GM19452 (cell line): ENCODE data around the gene SOD3.

ENCODE experiments used
- ATAC-seq: cut with Tn5 transposase; IDR thresholded peaks from one replicate; pipeline ENCODE4 v1.9.1; 2021; ENCODE audit not compliant: unreplicated experiment

SOD3 gene, protein sequence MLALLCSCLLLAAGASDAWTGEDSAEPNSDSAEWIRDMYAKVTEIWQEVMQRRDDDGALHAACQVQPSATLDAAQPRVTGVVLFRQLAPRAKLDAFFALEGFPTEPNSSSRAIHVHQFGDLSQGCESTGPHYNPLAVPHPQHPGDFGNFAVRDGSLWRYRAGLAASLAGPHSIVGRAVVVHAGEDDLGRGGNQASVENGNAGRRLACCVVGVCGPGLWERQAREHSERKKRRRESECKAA

DNA sequence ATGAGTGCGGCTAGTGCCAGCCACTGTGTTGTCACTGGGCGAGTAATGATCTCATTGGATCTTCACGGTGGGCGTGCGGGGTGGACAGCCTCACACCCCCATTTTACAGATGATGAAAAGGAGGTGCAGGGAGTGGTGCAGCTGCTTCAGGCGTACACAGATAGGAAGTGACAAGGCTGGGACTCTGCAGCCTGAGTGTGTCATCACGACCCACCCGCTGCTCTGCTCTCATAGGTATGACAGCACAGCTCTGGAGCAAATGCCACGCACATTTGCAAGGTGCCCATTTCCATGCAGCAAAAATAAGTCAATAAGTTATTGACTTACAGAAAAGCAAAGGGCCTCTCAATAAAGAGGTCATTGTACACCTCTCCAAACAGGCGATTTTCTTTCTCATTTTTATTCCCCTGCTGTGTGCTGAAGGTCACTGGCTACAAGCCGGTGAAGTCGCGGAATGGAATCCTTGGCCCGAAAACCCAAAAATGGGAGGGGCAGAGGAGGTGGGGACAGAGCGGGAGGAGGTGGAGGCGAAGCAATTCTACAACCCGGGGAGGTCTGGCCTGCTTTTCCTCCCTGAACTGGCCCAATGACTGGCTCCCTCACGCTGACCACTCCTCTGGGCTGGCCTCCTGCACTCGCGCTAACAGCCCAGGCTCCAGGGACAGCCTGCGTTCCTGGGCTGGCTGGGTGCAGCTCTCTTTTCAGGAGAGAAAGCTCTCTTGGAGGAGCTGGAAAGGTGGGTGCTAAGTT is at the start of gene SOD3:
TSS of gene SOD3 (plus strand) at position 658 of the 750 bp plus-strand sequence. CDS start 3,949 bp downstream, outside the sequence.
- no peak for ATAC-seq

DNA sequence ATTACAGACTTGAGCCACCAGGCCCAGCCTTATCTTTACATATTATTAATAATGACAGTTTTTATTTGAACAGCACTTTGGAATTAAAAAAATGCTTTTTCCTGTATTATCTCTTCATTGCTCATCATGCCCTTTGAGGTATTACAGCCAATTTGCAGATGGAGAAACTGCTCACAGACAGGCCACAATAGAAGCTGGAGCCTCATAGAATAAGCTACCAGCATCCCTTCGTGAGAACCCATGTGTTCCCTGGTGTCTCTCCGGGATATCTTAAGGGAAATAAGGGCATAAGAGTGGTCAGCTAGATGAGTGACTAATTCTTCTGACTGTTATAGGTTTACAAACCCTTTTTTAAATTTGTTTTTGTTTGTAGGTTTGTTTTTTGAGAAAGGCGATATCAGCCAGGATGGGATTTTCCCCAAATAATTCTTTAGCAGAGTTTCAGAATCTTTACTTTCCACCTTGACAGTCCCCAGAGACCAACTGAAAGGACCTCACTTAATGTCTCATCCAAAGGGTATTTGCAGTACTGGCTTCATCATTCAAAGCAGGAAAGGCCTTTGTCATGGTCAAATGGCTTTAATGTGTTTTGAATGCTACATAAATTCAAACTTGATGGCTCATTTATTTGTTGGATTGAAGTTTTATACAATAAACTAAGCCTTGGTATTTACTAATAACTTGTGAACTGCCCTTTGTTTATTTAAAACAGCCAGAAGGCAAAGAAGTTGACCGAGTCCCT is 48.0 kb upstream of the SOD3 start:
- no peak for ATAC-seq

DNA sequence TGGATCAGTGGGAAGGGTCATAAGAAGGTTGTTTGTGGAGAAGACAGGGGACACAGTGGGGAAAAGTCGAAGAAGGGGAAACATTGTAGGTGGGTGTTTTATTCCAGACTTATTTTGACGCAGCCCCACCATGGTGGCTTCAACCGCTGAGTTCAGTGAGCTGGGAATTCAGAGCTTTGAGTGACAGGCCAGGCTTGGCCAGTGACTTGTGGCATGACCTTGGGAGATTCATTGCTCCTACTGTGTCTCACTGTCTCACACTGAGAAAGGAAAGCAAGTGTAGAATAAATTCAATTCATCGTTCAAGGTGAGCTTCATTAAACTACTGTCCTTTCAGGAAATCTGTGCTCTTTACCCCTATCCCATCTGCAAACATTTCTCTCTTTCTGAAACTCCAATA is 47.4 kb upstream of the SOD3 start:
- ATAC-seq = no peak

DNA sequence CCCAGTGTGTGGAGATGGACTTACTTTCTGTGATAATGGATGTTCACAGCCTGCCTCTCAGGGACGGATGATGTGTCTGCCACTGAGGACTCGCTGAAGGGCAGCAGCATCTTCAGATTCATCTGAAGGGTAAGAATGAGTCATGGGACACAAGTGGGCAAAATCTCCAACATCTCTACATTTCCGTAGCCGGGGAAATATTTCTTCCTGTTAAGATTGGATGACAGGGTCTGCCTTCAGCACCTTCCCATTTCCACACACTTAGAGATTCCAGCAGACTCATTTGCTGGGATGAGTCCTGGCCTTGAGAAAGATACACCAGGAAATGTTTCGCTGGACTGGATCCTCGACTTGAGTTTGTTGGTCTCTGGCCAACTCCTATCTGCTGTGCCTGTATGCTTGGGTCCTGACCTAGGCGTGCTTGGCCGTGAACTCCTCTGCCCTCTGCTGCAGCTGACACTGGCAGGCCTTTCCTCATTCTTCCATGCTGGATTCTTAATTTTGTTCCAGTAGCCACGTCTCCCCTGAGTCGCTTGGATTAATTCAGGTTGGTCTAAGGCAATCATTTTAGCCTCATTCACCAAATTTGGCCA is 46.5 kb upstream of the SOD3 start:
- ATAC-seq = no peak

DNA sequence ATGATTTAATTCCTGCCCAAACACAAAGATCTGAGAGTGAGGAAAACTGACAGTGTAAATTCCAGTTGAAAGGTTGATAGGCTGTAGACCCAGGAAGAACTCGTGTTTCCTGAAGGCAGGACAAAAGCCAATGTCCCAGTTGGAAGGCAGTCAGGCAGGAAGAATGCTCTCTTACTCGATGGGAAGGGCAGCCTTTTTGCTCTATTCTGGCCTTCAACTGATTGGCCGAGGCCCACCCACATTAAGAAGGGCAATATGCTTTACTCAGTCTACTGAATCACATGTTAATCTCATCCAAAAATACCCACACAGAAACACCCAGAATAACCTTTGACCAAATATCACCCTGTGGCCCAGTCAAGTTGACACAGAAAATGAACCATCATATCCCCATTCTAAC is 45.3 kb upstream of the SOD3 start:
- ATAC-seq = no peak

DNA sequence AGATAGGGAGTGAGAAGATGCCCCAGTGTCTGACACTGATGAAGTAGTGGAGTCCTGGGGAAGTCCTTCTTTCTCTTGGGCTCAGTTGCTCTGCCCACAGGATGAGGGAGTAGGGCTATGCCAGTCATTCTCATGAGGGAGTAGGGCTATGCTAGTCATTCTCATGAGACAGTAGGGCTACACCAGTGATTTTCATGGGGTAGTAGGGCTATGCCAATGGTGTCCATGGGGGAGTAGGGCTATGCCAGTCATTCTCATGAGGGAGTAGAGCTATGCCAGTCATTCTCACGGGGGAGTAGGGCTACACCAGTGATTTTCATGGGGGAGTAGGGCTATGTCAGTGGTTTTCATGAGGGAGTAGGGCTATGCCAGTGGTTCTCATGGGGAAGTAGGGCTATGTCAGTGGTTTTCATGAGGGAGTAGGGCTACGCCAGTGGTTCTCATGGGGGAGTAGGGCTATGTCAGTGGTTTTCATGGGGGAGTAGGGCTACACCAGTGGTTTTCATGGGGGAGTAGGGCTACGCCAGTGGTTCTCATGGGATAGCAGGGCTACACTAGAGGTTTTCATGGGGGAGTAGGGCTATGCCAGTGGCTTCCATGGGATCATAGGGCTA is 43.3 kb upstream of the SOD3 start:
- ATAC-seq = no peak

DNA sequence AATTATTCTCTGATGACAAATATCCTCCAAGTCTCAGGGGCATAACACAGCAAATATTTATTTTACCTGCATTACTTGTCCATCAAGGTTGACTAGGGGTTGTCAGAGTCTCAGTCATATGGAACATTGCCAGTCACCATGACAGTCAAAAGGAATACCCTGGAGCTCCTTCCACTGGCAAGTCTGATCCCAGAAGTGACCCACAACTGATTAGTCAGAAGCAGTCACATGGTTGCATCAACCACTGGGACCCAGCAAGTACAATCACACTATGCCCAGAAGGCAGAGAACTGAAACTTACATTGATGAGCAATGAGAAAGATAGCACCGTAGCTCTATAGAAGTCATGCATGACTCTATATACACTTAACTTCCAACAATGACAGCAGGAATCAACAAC is 41.9 kb upstream of the SOD3 start:
- ATAC-seq = no peak

DNA sequence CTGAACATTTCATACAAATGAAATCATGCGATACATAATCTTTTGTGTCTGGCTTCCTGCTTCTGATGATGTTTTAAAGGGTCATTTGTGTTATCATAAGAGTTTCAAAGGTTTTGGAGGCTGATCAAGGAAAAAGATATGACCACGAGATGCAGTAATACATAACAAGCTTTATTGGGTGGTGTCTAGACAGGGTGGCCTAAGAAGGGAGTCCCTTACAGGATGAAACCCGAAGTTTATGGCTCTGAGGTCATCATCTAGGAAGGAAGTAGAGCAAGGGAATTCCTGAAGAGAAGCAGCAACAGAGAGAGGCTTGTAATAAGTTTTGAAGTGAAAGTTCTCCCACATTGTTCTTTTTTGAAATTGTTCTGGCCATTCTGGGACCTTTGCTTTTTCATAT is 40.8 kb upstream of the SOD3 start:
- no peak for ATAC-seq

DNA sequence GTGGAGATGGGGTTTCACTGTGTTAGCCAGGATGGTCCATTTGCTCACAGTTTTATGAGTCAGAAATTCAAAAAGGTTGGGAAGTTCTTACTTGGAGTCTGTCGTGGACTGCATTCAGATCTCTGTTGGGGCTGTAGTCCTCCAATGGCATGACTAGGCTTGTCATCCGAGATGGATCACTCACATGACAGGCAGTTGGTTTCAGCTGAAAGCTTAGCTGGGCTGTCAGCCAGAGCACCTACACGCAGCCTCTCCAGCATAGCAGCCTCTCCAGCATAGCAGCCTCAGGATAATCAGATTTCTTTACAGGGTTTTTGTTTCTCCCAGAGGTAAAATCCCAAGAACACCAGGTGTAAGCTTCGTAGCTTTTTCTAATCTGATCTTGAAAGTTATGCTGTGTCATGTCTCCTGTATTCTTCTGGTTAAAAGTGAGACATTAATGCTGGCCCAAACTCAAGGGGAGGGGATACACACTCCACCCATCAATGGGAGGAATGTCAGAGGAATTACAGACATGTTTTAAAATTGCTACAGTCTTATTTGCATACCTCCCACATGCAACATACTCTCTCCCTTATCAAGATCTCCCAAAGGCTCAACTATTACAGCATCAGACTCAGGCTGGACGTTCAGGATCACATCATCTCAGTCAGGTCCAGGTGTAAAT is 31.6 kb upstream of the SOD3 start:
- no peak for ATAC-seq

DNA sequence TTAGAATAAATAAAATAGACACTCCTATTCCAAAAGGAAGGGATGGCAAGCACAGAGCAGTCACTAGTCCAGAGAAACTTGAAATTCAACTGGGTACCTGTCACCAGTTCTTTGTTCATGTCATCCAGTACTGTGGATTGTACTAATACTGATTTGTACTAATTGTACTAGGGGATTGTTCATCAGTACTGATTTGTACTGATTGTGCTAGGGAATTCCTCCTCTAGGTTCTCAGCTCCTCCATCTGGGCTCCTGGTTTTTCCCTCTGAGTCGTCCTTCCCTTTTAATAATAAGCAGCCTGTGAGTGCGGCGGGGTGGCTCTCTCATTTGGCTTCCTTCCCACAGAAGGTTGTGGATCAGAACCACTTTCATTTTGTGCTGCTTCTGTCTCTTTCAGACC is 31.0 kb upstream of the SOD3 start:
- ATAC-seq = no peak

DNA sequence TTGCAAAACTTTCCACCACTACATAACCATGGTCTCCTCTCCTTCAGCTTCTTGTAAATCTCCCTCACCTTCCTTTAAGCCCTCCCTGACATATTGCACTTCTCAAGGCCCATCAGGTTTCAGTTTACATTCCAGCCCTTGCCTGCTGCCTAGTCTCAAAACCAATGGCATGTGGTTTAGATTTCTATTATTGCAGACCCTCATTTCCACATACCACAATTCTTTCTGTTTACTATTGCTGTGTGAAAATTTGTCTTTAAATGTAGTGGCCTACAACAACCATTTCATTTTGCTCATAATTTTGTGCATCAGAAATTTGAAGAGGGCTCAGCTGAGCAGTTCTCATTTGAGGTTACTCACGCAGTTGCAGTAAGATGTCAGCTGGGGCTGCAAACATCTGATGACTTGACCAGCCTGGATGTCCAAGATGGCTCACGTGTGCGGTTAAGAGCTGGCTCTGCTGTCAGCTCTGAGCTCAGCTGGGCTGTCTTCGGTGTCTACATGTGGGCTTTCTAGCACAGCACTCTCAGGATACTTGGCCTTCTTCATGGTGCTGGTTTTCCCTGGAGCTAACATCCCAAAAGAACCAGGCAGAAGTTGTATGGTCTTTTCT is 29.9 kb upstream of the SOD3 start:
- ATAC-seq = no peak

DNA sequence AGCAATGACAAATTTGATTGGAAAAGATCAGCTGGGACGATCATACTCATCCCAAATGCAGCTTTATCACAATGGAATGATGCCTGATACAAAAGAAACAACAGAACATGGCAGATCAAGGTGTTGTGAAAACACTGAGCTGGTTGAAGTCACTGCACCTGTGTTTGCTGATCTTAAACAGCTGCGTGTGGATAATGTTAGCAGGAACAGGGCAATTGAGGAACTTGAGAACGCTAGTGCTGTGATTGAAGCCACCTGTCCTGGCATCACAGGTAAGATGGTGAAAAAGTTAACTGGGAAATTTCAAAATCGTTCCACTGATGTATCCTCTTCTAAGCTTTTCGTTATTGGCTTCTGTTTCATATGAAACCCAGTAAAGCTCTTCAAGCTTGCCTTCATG is 27.4 kb upstream of the SOD3 start:
- ATAC-seq = peak; percentile 3

DNA sequence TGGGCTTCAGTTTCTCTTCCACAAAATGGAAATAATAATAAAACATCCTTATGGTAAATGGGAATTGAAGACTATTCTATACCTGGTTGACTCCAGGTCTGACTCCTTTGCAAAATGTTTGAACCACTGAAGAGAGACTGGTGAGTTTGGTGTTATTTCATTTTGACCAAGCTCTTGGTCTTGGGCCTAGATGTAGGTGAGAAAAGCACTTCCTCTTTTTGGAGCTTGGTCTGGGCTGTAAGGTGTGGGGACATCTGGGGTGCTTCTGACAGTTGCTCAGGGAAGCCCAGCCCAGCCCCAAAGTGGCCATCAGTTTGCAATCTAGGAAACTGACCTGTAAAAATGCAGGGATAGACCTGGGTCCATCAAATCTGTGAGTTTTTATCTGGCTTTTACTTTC is 26.8 kb upstream of the SOD3 start:
- ATAC-seq = peak; percentile 81

DNA sequence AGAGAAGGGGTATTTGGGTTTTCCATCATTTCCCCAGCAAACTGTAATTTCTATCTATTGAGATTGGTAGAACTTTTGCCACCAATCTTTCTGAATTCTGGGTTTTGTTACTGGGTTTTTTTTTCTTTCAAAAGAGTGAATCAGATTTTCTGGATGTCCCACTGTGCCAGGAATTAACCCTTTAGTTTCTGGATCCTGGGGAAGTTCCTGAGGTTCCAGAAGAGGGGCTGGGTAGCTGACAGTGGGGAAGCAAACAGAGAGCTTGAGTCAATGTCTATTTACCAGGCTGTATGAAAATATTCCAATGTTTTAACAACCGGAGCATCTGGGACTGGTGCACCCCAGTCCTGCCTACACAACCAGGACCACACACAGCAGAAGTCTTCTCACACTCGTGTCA is 25.8 kb upstream of the SOD3 start:
- ATAC-seq = peak; percentile 9

DNA sequence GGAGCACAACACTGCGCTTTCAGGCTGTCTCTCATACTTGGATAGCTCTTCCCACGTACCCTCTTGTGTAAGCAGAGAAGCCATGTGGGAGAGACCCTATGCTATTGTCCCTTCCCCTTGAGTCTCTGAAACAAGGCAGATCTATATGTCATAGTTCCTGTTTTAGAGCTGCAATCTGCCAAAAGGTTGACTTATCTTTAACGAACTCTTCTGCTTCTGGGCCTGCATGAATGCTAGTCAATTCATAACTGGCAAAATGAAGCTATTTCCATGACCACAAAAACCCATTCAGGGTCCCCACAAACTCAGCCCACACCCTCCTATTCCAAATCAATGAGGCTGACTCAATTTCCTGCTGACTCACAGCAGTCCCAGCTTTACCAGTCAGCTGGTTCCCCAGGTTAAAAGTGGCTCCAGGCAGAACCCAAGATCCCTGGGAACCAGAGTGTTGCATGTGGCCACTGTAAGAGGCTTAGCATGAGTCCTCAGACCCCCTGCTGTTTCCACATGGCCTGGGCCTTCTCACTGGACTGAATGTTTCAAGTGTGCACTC is 25.3 kb upstream of the SOD3 start:
- ATAC-seq = peak; percentile 76

DNA sequence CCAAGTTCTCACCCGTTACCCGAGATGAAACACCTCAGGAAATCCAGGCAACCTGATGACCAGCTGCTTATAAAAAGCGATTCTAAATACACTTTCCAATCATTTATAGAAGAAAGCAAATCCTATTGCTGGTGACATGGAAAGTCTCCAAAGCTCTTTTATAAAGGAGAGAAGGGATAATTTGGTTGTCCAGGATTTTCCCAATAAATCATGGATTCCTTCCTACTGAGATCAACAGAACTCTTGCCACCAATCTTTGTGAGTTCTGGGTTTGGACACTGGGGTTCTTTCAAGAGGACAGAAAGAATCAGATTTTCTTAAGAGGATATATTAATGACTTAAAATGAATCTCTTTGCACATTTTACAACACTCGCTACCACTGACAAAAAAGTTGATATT is 24.7 kb upstream of the SOD3 start:
- no peak for ATAC-seq

DNA sequence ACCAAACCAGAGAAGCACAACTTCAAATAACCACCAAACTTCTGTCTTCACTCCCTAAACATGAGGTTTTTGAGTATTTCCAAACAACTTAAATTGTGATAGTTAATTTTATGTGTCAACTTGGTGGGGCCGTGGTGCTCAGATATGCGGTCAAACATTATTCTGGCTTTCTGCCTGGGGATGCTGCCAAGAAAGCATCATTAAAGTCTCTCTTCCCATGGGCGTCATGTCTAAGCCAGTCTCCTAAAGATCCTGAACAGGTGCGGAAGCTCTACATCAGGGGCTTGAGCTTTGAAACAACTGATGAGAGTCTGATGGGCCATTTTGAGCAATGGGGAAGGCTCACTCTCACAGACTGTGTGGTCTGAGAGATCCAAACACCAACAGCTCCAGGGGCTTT is 24.1 kb upstream of the SOD3 start:
- ATAC-seq = no peak

DNA sequence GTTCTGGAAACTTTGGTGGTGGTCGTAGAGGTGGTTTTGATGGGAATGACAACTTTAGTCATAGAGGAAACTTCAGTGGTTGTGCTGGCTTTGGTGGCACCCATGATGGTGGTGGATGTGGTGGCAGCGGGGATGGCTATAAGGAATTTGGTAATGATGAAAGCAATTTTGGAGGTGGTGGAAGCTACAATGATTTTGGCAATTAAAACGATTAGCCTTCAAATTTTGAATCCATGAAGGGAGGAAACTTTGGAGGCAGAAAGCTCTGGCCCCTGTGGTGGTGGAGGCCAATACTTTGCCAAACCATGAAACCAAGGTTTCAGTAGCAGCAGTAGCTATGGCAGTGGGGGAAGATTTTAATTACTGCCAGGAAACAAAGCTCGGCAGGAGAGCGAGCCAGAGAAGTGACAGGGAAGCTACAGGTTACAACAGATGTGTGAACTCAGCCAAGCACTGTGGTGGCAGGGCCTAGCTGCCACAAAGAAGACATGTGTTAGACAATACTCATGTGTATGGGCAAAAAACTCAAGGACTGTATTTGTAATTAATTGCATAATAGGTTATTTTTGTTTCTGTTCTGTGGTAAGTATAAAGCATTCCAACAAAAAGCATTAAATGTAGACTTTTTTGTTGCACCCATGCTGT is 23.2 kb upstream of the SOD3 start:
- ATAC-seq = no peak

DNA sequence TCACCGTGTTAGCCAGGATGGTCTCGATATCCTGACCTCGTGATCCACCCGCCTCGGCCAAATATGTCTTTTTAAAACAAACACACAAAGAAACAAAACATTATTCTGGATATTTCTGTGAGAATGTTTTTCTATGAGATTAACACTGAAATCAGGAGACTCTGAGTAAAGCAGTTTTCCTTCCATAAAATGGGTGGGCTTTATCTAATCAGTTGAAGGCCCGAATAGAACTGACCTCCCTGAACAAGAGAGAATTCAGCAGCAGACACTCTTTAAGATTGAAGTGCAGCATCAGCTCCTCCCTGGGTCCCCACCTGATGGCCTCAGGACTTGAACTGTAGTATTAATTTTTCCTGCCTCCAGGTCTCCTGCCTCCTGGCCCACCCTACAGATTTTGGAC is 22.4 kb upstream of the SOD3 start:
- no peak for ATAC-seq

DNA sequence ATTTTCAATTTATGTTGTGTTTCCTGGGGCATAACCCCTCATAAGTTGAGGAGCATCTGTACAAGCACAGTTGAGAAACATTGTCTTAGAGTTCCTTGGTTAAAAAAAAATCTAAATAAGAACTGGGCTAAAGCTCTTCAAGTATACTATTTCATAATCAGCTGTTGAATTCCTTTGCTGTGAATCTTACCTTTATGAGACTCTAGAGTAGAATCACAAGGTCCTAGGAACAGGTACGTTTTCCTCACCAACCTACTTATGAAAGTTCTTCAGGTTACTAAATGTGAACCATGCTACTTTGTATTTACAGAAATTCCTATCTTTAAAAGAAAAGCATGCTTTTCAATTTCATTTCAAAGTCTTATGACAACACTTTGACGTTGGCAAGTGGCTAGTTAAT is 20.9 kb upstream of the SOD3 start:
- no peak for ATAC-seq
